Neural cell (in vitro differentiated cells): ENCODE measurements around the gene FOXP4. TPM values are rescaled to one million over a fixed set of nuclear protein-coding genes. Genes with fewer than 3 reads are reported as not detected.

ENCODE experiments used
- H2AFZ ChIP-seq: fragments of 200-600, 300-800 bp; sonication (generic), shearing (Covaris generic); 2 replicates; pipeline ENCODE4 v1.6.0; 2014; ENCODE audit warnings: low read depth, mild to moderate bottlenecking, antibody characterized with exemption, low read length, moderate library complexity
- H3F3A ChIP-seq: fragments of 200-600 bp; shearing (Covaris generic); 2 replicates; pipeline ENCODE4 v1.6.1; 2016; ENCODE audit warnings: mild to moderate bottlenecking, moderate library complexity, mixed read lengths, antibody characterized with exemption, low read length; ENCODE audit not compliant: insufficient read depth, poor library complexity, severe bottlenecking
- H3K27ac ChIP-seq: fragments of 200-600, 300-800 bp; sonication (generic), shearing (Covaris generic); 2 replicates; pipeline ENCODE4 v1.5.1; 2014; ENCODE audit warnings: mild to moderate bottlenecking, low read length, moderate library complexity
- H3K27me3 ChIP-seq: fragments of 300-800, 200-600 bp; sonication (generic), shearing (Covaris generic); 2 replicates; pipeline ENCODE4 v1.6.0; 2014; ENCODE audit warnings: mild to moderate bottlenecking, low read depth, low read length, moderate library complexity; ENCODE audit not compliant: insufficient read depth
- H3K36me3 ChIP-seq: fragments of 300-800, 200-600 bp; sonication (generic), shearing (Covaris generic); 2 replicates; pipeline ENCODE4 v1.5.1; 2014; ENCODE audit warnings: mild to moderate bottlenecking, antibody characterized with exemption, low read length, moderate library complexity; ENCODE audit not compliant: insufficient read depth
- H3K4me2 ChIP-seq: fragments of 300-800, 200-600 bp; sonication (generic), shearing (Covaris generic); 2 replicates; pipeline ENCODE4 v1.6.0; 2014; ENCODE audit warnings: mild to moderate bottlenecking, low read length
- H3K4me3 ChIP-seq: fragments of 300-800, 200-600 bp; sonication (generic), shearing (Covaris generic); 2 replicates; pipeline ENCODE4 v1.5.1; 2014; ENCODE audit warnings: mild to moderate bottlenecking, low read length, moderate library complexity
- H3K79me2 ChIP-seq: fragments of 200-600 bp; shearing (Covaris generic); replicated peaks from 2 replicates; pipeline ENCODE4 v1.6.0; 2014; ENCODE audit warnings: mild to moderate bottlenecking, low read length, moderate library complexity; ENCODE audit not compliant: insufficient read depth
- H3K9ac ChIP-seq: fragments of 300-800, 200-600 bp; sonication (generic), shearing (Covaris generic); 2 replicates; pipeline ENCODE4 v1.6.1; 2016; ENCODE audit warnings: mild to moderate bottlenecking, low read length, mixed read lengths
- H3K9me2 ChIP-seq: fragments of 200-600 bp; shearing (Covaris generic); 2 replicates; pipeline ENCODE4 v1.6.1; 2016; ENCODE audit warnings: mild to moderate bottlenecking, low read length, mixed read lengths; ENCODE audit not compliant: insufficient read depth
- H3K9me3 ChIP-seq: fragments of 200-600, 300-800 bp; sonication (generic), shearing (Covaris generic); 2 replicates; pipeline ENCODE4 v1.6.1; 2016; ENCODE audit warnings: mild to moderate bottlenecking, mixed run types, low read length, moderate library complexity, mixed read lengths
- H4K20me1 ChIP-seq: fragments of 200-600 bp; shearing (Covaris generic); 2 replicates; pipeline ENCODE4 v1.6.1; 2016; ENCODE audit warnings: mild to moderate bottlenecking, mixed run types; ENCODE audit not compliant: insufficient read depth
- CTCF ChIP-seq: fragments of 450-650 bp; IDR thresholded peaks from 2 replicates; pipeline ENCODE4 v1.5.1; 2014; ENCODE audit warnings: antibody characterized with exemption, mild to moderate bottlenecking, moderate library complexity; ENCODE audit not compliant: poor library complexity, severe bottlenecking
- EP300 ChIP-seq: fragments of 450-650 bp; conservative IDR thresholded peaks from 2 replicates; pipeline ENCODE4 v1.6.1; 2014; ENCODE audit warnings: antibody characterized with exemption, mild to moderate bottlenecking, moderate library complexity; ENCODE audit not compliant: poor library complexity, severe bottlenecking
- EZH2 ChIP-seq: fragments of 200-600, 300-800 bp; shearing (Covaris generic), sonication (generic); IDR thresholded peaks from 2 replicates; pipeline ENCODE4 v1.6.1; 2014; ENCODE audit warnings: antibody characterized with exemption, low read length, borderline replicate concordance, mild to moderate bottlenecking; ENCODE audit not compliant: insufficient read depth, poor library complexity, severe bottlenecking
- MXI1 ChIP-seq: fragments of 450-650 bp; conservative IDR thresholded peaks from 2 replicates; pipeline ENCODE4 v1.6.1; 2014; ENCODE audit warnings: antibody characterized with exemption, mild to moderate bottlenecking; ENCODE audit not compliant: poor library complexity, severe bottlenecking
- POLR2AphosphoS5 ChIP-seq: IDR thresholded peaks from 2 replicates; pipeline ENCODE4 v1.6.1; 2012
- RAD21 ChIP-seq: fragments of 450-650 bp; conservative IDR thresholded peaks from 2 replicates; pipeline ENCODE4 v1.6.1; 2014; ENCODE audit warnings: antibody characterized with exemption, mild to moderate bottlenecking, moderate library complexity
- REST ChIP-seq: IDR thresholded peaks from 2 replicates; pipeline ENCODE4 v1.6.1; 2012; ENCODE audit warnings: borderline replicate concordance
- SMC3 ChIP-seq: fragments of 450-650 bp; conservative IDR thresholded peaks from 2 replicates; pipeline ENCODE4 v1.6.1; 2014; ENCODE audit warnings: antibody characterized with exemption, mild to moderate bottlenecking, moderate library complexity; ENCODE audit not compliant: poor library complexity
- TAF1 ChIP-seq: IDR thresholded peaks from 2 replicates; pipeline ENCODE4 v1.6.1; 2012; ENCODE audit warnings: low read depth
- polyA plus RNA-seq: library from polyadenylated mRNA; depleted of rRNA; stranded (reverse); fragments of >200 nt; gene quantifications from 2 replicates; pipeline ENCODE4 v1.2.3, GENCODE V29; 2014

The FOXP4 gene
- polyA plus RNA-seq, 1 donor from 2014 or later: 7.1 TPM

- H3K79me2 ChIP-seq: no peaks in the 10 kb centered on the region
- H3F3A ChIP-seq: no peaks in the 10 kb centered on the region
- no peak overlapping the region for H2AFZ ChIP-seq
- no peaks in the 10 kb centered on the region for H3K9me3 ChIP-seq
- no peak overlapping the region for H3K27ac ChIP-seq
- no peak overlapping the region for H3K4me2 ChIP-seq
- no peak overlapping the region for H3K4me3 ChIP-seq
- TF ChIP-seq TAF1: no peak
- no peak for TF ChIP-seq SMC3
- TF ChIP-seq POLR2AphosphoS5: no peak
- no peak for TF ChIP-seq RAD21
- TF ChIP-seq REST: no peak
- no peak for TF ChIP-seq EP300
- TF ChIP-seq EZH2: no peak
- TF ChIP-seq MXI1: no peak
- no peak for TF ChIP-seq CTCF
- no peaks in the 10 kb centered on the region for H3K27me3 ChIP-seq
- H3K9me2 ChIP-seq: no peaks in the 10 kb centered on the region
- no peak overlapping the region for H3K9ac ChIP-seq
- no peaks in the 10 kb centered on the region for H4K20me1 ChIP-seq
- H3K36me3 ChIP-seq: no peaks in the 10 kb centered on the region
Observed at GRCh38 chr6:41623330-41623729, 77.1 kb downstream of the FOXP4 start.

GRCh38 chr6:41624621-41625380 is 78.6 kb downstream of the FOXP4 start:
- H3K36me3 ChIP-seq: no peaks in the 10 kb centered on the region
- no peak overlapping the region for H2AFZ ChIP-seq
- no peaks in the 10 kb centered on the region for H3K9me3 ChIP-seq
- no peaks in the 10 kb centered on the region for H3K9me2 ChIP-seq
- H3K4me3 ChIP-seq: no peak overlapping the region
- no peaks in the 10 kb centered on the region for H3K79me2 ChIP-seq
- H4K20me1 ChIP-seq: no peaks in the 10 kb centered on the region
- no peak for TF ChIP-seq REST
- H3K27me3 ChIP-seq: no peaks in the 10 kb centered on the region
- no peak overlapping the region for H3K9ac ChIP-seq
- H3K4me2 ChIP-seq: no peak overlapping the region
- no peaks in the 10 kb centered on the region for H3F3A ChIP-seq
- H3K27ac ChIP-seq: no peak overlapping the region
